HG03442 (cell line): ENCODE measurements around the gene EZR.

ENCODE experiments used
- ATAC-seq: cut with Tn5 transposase; IDR thresholded peaks from one replicate; pipeline ENCODE4 v1.9.1; 2021; ENCODE audit warnings: mild to moderate bottlenecking, moderate library complexity; ENCODE audit not compliant: unreplicated experiment

EZR gene

GRCh38 chr6:158737710-158738615 lies 81.2 kb downstream of the EZR start:
- ATAC-seq = no peak

DNA sequence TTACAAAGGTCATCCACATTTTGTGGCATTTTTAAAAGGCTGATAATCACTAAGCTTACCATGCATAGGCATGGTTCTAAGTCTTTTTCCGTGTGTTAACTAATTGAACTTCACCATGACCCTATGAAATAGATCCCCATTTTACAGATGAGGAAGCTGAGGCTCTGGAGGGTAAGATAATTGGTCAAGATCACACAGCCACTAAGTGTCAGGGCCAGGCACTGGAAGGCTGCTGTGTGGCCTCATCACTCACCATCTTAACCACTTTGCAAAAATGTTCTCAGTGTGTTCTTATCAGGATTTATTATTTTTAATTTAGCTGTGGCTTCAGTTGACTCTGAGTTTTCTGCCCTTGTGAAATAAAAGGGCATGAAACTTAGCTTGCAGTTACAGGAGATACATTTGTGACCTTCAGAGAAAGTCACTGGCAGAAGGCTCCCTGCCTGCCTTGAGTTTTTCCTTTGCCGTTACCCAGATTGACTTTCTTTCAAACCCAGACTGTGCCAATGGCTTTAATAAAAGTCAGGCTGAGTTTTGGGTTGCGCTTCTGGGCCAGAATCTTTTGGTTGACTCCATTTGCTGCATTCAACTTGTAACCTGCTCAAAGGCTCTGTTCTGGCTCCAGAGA lies 82.0 kb downstream of the EZR start:
- ATAC-seq = no peak

GRCh38 chr6:158735009-158735408 lies 84.2 kb downstream of the EZR start:
- no peak for ATAC-seq

GRCh38 chr6:158730541-158730907 lies 88.6 kb downstream of the EZR start:
- ATAC-seq = no peak

DNA sequence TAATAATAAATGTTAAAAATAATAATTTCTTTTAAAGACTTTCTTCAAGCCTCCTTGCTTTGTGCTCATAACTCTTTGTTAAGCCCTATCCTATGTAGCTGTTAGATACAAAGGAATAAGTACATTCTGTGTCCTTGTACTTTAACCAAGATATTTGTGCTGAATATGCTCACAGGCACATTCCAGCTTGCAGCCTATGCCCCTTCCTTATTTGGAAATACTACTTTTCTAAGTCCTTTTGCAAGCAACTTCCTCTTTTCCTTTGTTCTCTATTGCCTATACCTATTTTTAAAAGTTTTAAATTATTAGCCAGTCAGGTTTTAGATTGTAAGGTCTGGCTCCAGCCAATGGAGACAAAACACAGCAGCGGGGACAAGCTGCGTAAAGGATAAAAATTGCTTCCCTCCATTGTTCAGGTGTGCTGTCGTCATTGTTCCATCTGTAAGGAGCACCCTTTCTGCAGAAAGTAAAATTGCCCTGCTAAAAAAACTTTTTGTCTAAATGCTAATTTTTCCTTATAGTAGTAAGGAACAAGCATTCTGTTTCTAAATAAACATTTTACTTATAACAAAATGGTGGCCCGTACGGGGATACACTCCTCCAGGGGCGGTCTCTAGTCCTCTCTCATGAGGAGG lies 89.1 kb downstream of the EZR start:
- ATAC-seq = no peak

GRCh38 chr6:158725704-158726103 lies 93.5 kb downstream of the EZR start:
- ATAC-seq = no peak

DNA sequence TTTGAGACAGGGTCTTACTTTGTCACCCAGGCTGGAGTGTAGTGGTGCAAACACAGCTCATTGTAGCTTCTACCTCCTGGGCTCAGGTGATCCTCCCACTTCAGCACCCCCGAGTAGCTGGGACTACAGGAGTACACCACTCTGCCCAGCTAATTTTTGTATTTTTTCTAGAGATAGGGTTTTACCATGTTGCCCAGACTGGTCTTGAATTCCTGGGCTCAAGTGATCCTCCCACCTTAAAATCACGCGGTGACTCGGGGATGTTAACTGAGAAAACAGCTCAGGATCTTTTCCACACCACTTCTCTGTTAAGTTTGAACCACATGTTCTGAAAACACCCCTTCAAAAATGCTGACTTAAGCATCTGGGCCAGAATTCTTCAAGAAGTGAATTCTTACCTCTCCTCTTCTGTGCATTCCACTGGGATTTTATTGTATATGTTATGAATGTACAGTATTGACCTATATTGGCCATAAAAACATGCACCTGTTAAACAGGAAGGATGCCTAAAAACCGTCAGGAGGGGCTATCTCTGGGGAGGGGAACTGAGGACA lies 96.9 kb downstream of the EZR start:
- ATAC-seq = no peak

- ATAC-seq = no peak
These were observed 100.6 kb downstream of the EZR start for GRCh38 chr6:158718461-158719046.

- peak; percentile 57 for ATAC-seq
These were observed 101.5 kb downstream of the EZR start for GRCh38 chr6:158717341-158718330.
